Measurements from ENCODE around the gene CHDH.

Gene CHDH

DNA sequence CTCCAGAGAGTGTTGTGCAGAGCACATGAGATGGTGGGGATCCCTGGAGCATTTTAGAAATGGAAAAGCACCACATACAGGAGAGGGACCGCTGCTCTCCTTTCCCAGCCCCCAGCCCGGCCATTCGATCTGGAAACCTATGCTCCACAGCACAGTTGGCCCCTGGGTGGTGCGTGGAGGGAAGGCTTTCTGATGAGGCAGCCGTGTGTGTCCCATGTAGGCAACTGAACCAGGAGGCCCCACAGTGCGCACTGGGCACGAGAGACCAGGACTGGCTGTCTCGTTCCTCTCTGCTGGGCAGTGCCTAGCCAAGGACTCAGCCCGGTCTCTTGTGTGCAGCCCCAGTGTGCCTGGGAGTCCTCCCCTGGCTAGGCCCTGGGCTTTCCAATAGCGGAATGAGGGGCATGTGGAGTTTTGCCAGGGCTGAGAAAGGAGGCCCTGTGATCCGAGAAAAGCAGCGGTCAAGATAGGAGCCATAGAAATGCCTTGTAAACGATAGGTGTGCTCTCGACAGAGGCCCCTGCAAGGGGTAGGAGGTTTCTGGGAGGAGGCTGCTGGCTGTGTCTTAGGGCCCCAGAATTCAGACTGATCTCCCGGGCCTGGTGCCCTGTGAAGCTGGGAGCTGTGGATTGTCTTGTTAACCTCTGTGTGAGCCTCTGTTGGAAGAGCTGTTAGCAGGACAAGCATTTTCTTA lies 39.0 kb downstream of the CHDH start:
- no peak overlapping the region for H3K4me3 ChIP-seq (ENCODE audit: low read depth, low read length)
- TF ChIP-seq, protein P1, sequence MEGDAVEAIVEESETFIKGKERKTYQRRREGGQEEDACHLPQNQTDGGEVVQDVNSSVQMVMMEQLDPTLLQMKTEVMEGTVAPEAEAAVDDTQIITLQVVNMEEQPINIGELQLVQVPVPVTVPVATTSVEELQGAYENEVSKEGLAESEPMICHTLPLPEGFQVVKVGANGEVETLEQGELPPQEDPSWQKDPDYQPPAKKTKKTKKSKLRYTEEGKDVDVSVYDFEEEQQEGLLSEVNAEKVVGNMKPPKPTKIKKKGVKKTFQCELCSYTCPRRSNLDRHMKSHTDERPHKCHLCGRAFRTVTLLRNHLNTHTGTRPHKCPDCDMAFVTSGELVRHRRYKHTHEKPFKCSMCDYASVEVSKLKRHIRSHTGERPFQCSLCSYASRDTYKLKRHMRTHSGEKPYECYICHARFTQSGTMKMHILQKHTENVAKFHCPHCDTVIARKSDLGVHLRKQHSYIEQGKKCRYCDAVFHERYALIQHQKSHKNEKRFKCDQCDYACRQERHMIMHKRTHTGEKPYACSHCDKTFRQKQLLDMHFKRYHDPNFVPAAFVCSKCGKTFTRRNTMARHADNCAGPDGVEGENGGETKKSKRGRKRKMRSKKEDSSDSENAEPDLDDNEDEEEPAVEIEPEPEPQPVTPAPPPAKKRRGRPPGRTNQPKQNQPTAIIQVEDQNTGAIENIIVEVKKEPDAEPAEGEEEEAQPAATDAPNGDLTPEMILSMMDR (IDR thresholded peaks at IDR 0.05; ENCODE audit: low read depth, low read length), result no peak

DNA sequence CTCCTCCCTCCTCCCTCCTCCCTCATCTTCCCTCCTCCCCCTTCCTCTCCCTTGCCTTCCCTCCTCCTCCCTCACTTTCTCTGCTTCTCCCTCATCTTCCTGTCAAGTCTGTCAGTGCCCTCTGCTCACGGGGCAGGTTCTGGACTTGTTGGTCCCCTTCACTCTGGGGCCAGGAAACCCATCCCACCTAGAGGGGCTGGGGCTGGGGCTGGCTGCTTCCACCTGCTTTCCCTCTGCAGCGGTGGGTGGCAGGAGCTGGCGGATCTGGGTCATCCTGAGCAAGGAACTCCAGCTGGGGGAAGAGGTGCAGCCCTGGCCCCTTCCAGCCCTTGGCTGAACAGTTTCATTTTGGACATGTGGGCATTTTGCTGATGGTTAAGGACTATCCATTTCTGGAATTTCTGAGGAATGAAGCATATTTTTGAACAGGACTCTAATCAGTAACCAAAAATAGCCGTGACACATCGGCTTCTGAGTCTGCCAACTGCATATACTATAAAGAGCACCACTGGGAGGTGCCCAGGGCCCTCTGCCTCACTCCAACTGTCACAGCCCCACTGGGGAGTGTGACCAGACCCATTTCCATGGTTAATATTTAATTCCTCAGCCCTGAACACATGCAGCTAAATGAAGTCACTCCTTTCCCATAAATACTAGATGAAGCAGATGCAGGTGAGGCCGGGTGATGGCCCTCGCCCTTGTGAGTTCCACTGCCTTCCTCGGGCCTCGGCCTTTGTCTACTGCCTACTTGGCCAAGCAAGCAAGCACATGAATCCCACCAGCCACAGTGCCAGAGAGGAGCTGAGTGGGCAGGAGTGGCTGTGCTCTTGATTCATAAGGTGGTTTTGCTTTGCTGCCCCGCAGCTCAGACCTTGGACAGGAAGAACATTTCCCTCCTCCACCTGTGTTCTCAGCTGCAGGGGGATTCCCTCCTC lies 39.8 kb downstream of the CHDH start:
- H3K4me3 ChIP-seq (ENCODE audit: low read depth, low read length), result no peak overlapping the region
- TF ChIP-seq, protein P1 (IDR thresholded peaks at IDR 0.05; ENCODE audit: low read depth, low read length), result no peak

DNA sequence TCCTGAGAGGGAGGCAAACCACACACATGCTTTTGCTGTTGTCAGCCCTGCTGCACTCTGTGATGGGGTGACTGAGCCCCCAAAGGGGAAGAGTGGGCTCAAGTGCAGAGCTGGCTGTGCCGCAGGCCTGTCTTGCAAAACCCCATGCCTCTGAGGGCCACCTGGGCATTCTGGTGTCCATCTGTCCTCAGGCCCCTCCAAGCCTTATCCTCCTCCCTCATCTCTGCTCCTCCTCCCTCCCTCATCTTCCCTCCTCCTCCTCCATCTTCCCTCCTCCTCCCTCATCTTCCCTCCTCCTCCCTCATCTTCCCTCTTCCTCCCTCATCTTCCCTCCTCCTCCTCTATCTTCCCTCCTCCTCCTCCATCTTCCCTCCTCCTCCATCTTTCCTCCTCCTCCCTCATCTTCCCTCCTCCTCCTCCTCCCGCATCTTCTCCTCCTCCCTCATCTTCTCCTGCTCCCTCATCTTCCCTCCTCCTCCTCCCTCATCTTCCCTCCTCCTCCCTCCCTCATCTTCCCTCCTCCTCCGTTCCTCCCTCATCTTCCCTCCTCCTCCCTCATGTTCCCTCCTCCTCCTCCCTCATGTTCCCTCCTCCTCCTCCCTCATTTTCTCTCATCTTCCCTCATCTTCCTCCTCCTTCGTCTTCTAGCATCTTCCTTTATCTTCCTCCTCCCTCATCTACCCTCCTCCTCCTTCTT lies 40.6 kb downstream of the CHDH start:
- TF ChIP-seq, protein P1 (IDR thresholded peaks at IDR 0.05; ENCODE audit: low read depth, low read length), result no peak
- no peak overlapping the region for H3K4me3 ChIP-seq (ENCODE audit: low read depth, low read length)

DNA sequence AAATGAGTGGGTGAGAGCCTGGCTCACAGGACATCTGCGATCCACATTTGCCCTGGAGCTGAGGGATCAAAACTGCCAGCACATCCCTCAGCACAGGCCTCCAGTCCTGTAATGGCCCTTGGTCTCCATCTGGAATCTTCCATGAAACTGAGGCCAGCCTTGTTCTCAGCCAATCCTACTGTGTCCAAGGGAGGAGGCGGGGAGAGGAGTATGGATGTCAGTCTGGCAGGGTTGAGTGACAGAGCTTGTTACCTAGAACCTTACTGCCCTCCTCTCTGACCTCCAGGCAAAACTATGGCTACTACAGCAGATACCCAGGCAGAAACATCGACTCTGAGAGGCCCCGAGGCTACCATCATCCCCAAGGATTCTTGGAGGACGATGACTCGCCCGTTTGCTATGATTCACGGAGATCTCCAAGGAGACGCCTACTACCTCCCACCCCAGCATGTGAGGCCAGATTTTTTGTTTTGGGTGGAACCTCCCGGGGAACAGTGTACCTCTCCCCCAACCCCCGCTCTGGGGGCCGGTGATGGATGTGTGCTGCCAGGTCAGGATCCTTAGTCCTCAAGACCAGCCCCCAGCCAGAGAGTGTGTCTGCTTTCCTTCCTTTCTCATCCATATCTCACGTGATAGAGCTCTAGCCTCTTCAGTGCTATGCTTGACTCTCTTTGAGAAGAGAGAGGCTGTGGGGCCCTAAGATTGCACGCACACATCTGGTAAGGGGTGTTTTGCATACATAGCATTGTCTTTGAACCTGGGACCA lies 41.3 kb downstream of the CHDH start:
- TF ChIP-seq, protein P1 (IDR thresholded peaks at IDR 0.05; ENCODE audit: low read depth, low read length), result no peak
- H3K4me3 ChIP-seq (ENCODE audit: low read depth, low read length), result no peak overlapping the region

DNA sequence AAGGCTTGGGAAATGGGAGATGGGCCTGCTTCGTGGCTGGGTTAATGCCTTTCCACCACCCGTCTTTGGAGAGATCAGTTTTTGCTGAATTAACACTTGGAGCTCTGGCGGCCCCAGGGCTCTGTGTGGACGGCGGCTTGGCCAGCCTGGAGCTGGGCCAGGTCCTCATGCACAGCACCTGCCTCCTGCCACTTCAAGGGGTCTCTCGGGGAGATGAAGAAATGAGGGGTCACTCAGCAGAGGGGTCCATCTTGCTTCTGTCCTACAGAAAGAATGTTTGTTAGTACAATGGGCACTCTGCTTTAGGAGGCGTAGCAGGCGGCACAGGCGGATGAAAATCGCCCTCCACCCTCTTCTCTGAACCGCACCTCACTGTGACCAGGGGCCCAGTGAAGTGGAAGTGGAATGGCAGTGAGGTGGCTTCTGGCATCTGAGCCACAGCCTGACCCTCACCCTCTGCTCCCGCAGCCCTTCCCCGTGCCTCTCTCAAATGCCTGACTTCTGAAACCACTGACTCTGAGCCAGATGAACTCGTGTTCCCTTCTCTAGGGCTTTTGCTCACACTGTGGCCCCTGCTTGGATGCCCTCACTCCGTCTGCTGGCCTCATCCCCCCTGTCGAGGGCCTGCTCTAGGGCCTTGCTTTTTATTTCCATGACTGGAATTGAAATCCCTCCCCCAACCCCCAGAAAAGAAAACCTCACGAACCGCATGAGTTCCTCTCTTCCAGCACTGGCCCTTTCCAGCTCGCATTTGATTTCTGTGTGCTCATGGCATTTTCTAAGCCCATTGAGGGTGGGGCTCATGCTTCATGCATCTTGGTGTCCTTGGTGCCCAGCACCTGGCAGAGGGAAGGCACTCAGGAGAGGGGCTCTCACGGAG lies 42.2 kb downstream of the CHDH start:
- TF ChIP-seq, protein P1 (IDR thresholded peaks at IDR 0.05; ENCODE audit: low read depth, low read length), result no peak
- H3K4me3 ChIP-seq (ENCODE audit: low read depth, low read length), result no peak overlapping the region

Measured in WI38 (cell line).